Esophagus squamous epithelium (tissue), 5 donors: ENCODE measurements around the gene ROR2. TPM values are rescaled to one million over a fixed set of nuclear protein-coding genes. Genes with fewer than 3 reads are reported as not detected.

Experiments used
- DNase-seq: peaks from one replicate; lab custom pipeline; 2025; lab: John Stamatoyannopoulos, UW
- H3K27ac ChIP-seq, 4 donors: fragments of 200-600 bp; sonication (generic); one replicate each; pipeline ENCODE4 v1.5.1; 2016 to 2019; ENCODE audit warnings: mild to moderate bottlenecking in 1 of 4
- H3K27me3 ChIP-seq, 4 donors: fragments of 200-600 bp; sonication (generic); 1 replicate in 3 of 4; 2 replicates in 1 of 4; pipeline versions ENCODE4 v1.5.1 to v1.6.0; 2017 to 2021; ENCODE audit warnings: antibody characterized with exemption in 1 of 4
- H3K36me3 ChIP-seq, 3 donors: fragments of 200-600 bp; sonication (generic); one replicate each; pipeline ENCODE4 v1.5.1; 2016 to 2019
- H3K4me1 ChIP-seq, 3 donors: fragments of 200-600 bp; sonication (generic); one replicate each; pipeline ENCODE4 v1.5.1; 2017 to 2019
- H3K4me3 ChIP-seq, 4 donors: fragments of 200-600 bp; sonication (generic); 1 replicate in 3 of 4; 2 replicates in 1 of 4; pipeline ENCODE4 v1.5.1; 2016 to 2019; ENCODE audit warnings: mild to moderate bottlenecking in 2 of 4, moderate library complexity in 1 of 4
- H3K9me3 ChIP-seq, 3 donors: fragments of 200-600 bp; sonication (generic); one replicate each; pipeline ENCODE4 v1.5.1; 2016 to 2019
- CTCF ChIP-seq, 6 experiments: fragments of 450-650 bp in 4 of 6; fragments of 200-600 bp in 2 of 6; sonication (generic) in 2 of 6; IDR thresholded peaks; one replicate each; pipeline ENCODE4 v1.5.1; 2016 to 2019; ENCODE audit warnings: antibody characterized with exemption in 6 of 6, mild to moderate bottlenecking in 4 of 6, moderate library complexity in 4 of 6
- POLR2A ChIP-seq, 4 donors: fragments of 450-650 bp; IDR thresholded peaks; one replicate each; pipeline ENCODE4 v1.6.1; 2017; ENCODE audit warnings: antibody characterized with exemption in 4 of 4, mild to moderate bottlenecking in 4 of 4, moderate library complexity in 3 of 4
- WGBS, 2 donors: methylation state at CpG; one replicate each; pipeline ENCODE4 v1.1.5; 2018; 5-methylcytosine and 5-hydroxymethylcytosine counted together
- intact Hi-C: fragments of 100-400 bp; cut with DNase I; formaldehyde crosslinking; loops from one replicate; pipeline ENCODE4 v1.15.0; 2022
- total RNA-seq, 4 donors: library from RNA; depleted of rRNA; stranded (reverse); fragments of >200 nt; gene quantifications; one replicate each; pipeline ENCODE4 v1.1.0, GENCODE V29; 2016
- donor health status: DM: yes; HTN: yes; CAD: no.

Gene ROR2
- total RNA-seq, 4 donors from 2014 or later, result 0.68 to 12.6 (median 3.7) TPM

- Histone ChIP-seq H3K27me3 (peaks cover 0 to 22% (median 0%) of the 10 kb centered on the region in 4 donors), H3K4me1 (no peaks in the 10 kb centered on the region), H3K4me3 (no peak overlapping the region), H3K27ac (no peak overlapping the region), H3K36me3 (no peaks in the 10 kb centered on the region), H3K9me3 (no peaks in the 10 kb centered on the region)
- no peak for DNase-seq
- 89 to 96% methylated on average over 1 of the region's 1 CpG for WGBS, 2 donors
- intact Hi-C loops, result no loop called here
- TF ChIP-seq POLR2A (IDR thresholded peaks at IDR 0.05) (no peak), CTCF (IDR thresholded peaks at IDR 0.05) (no peak)
Measured at GRCh38 chr9:91646702-91647101, 303.3 kb downstream of the ROR2 start.

- no peak overlapping the region for H3K4me3 ChIP-seq
- WGBS, 2 donors, result 85 to 97% methylated on average over 2 to 3 of the region's 3 CpGs
- H3K9me3 ChIP-seq, result no peaks in the 10 kb centered on the region
- TF ChIP-seq CTCF (IDR thresholded peaks at IDR 0.05), result no peak
- no peak for TF ChIP-seq POLR2A (IDR thresholded peaks at IDR 0.05)
- DNase-seq, result no peak
- no peaks in the 10 kb centered on the region for H3K36me3 ChIP-seq
- peaks cover 0 to 22% (median 0%) of the 10 kb centered on the region in 4 donors for H3K27me3 ChIP-seq
- no peaks in the 10 kb centered on the region for H3K4me1 ChIP-seq
- H3K27ac ChIP-seq, result no peak overlapping the region
- intact Hi-C loops, result no loop called here
Measured at GRCh38 chr9:91644433-91644832, 305.6 kb downstream of the ROR2 start.

DNA sequence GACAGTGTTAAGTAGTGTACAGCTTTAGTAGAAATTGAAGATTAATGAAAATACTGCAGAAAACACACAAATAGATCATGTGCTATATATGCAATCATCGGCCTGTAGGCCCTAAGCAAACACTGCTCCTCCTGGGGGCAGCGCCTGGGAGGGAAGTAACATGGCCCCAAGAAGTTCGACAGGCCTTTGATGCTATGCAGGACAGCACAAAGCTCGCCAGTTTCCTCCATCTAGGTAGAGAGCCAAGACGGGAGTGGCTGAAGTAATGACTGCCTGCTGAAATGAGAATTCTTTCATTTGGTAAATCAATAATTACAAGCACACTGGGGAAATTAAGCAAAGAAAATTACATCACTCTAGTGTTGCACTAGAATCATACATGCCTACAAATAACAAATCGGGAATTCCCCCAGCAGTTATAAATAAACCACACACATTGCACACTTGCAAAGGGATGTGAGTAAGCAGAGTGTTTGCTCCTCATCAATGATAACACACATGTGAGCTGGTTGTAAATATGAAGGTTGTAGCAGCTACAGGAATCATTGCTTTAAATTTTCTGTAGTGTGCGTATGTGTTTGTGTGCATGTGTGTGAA, 306.4 kb downstream of the ROR2 start:
- Histone ChIP-seq H3K4me3 (no peak overlapping the region), H3K27ac (no peak overlapping the region), H3K9me3 (no peaks in the 10 kb centered on the region), H3K36me3 (no peaks in the 10 kb centered on the region), H3K27me3 (peaks cover 0 to 22% (median 0%) of the 10 kb centered on the region in 4 donors), H3K4me1 (no peaks in the 10 kb centered on the region)
- intact Hi-C loops, result no loop called here
- no peak for DNase-seq
- no peak for TF ChIP-seq CTCF (IDR thresholded peaks at IDR 0.05)
- TF ChIP-seq POLR2A (IDR thresholded peaks at IDR 0.05), result no peak
- 58 to 76% methylated on average over 7 of the region's 7 CpGs for WGBS, 2 donors

- no peaks in the 10 kb centered on the region for H3K4me1 ChIP-seq
- H3K4me3 ChIP-seq, result no peak overlapping the region
- no peak for DNase-seq
- no peak for TF ChIP-seq POLR2A (IDR thresholded peaks at IDR 0.05)
- TF ChIP-seq CTCF (IDR thresholded peaks at IDR 0.05), result no peak
- no peaks in the 10 kb centered on the region for H3K36me3 ChIP-seq
- H3K27me3 ChIP-seq, result peaks cover 0 to 22% (median 0%) of the 10 kb centered on the region in 4 donors
- intact Hi-C loops, result no loop called here
- H3K27ac ChIP-seq, result no peak overlapping the region
- no peaks in the 10 kb centered on the region for H3K9me3 ChIP-seq
- 80 to 84% methylated on average over 4 to 5 of the region's 5 CpGs for WGBS, 2 donors
Measured at GRCh38 chr9:91642771-91643170, 307.3 kb downstream of the ROR2 start.

DNA sequence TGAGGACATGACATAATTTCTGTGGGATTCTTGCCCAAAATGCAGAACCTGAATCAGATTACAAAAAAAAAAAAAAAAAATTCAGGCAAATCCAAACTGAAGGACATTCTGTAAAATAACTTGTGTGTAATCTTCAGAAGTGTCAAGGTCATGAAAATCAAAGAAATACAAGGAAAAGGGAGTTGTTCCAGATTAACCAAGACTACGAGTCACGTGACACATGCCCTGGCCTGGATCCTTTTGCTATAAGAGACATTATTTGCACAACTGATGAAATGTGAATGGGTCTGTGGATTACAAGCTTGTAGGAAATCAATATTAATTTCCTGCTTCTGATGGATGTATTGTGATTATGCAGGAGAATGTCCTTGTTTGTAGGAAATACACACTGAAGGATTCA, 309.6 kb downstream of the ROR2 start:
- no peaks in the 10 kb centered on the region for H3K36me3 ChIP-seq
- DNase-seq, result no peak
- intact Hi-C loops, result no loop called here
- 64 to 67% methylated on average over 2 of the region's 2 CpGs for WGBS, 2 donors
- no peak overlapping the region for H3K27ac ChIP-seq
- TF ChIP-seq POLR2A (IDR thresholded peaks at IDR 0.05) (no peak), CTCF (IDR thresholded peaks at IDR 0.05) (no peak)
- no peaks in the 10 kb centered on the region for H3K9me3 ChIP-seq
- H3K4me3 ChIP-seq, result no peak overlapping the region
- no peaks in the 10 kb centered on the region for H3K4me1 ChIP-seq
- peaks cover 0 to 8% (median 0%) of the 10 kb centered on the region in 4 donors for H3K27me3 ChIP-seq
